ENCODE data around the gene MAP6.

- TF ChIP-seq EZH2 (IDR thresholded peaks at IDR 0.05; ENCODE audit: borderline replicate concordance, low read length) (no peak), CTCF (IDR thresholded peaks at IDR 0.05; ENCODE audit: low read length) (no peak)
Measured at GRCh38 chr11:75553182-75553581, 115.7 kb downstream of the MAP6 start.

Measured in OCI-LY1 (cell line).